WTC11 (cell line): ENCODE measurements around the gene TYRO3. TPM values are rescaled to one million over a fixed set of nuclear protein-coding genes. Genes with fewer than 3 reads are reported as not detected.

Experiments
- AR ChIP-seq: fragments of 250-450 bp; sonication (Bioruptor Pico); IDR thresholded peaks from 2 replicates; pipeline ENCODE4 v1.9.0; 2021; ENCODE audit warnings: mild to moderate bottlenecking
- E2F5 ChIP-seq: sonication (generic); formaldehyde crosslinking; IDR thresholded peaks from 2 replicates; pipeline ENCODE4 v1.8.1; 2022; ENCODE audit warnings: mild to moderate bottlenecking, moderate library complexity, missing genetic modification reagents
- GABPB1 ChIP-seq: sonication (generic); formaldehyde crosslinking; IDR thresholded peaks from 2 replicates; pipeline ENCODE4 v1.8.1; 2023; ENCODE audit warnings: mild to moderate bottlenecking, missing genetic modification reagents
- IRF2 ChIP-seq: sonication (generic); formaldehyde crosslinking; IDR thresholded peaks from 2 replicates; pipeline ENCODE4 v1.8.0; 2022; ENCODE audit warnings: low read depth, missing genetic modification reagents, borderline replicate concordance
- KAT7 ChIP-seq: sonication (generic); formaldehyde crosslinking; IDR thresholded peaks from 2 replicates; pipeline ENCODE4 v1.8.1; 2023; ENCODE audit warnings: missing genetic modification reagents, mild to moderate bottlenecking, borderline replicate concordance
- MAX ChIP-seq: sonication (generic); formaldehyde crosslinking; IDR thresholded peaks from 2 replicates; pipeline ENCODE4 v1.8.0; 2022; ENCODE audit warnings: mild to moderate bottlenecking, missing genetic modification reagents
- NFE2L1 ChIP-seq: sonication (generic); formaldehyde crosslinking; IDR thresholded peaks from 2 replicates; pipeline ENCODE4 v1.8.1; 2023; ENCODE audit warnings: missing genetic modification reagents
- NR2C2 ChIP-seq: sonication (generic); formaldehyde crosslinking; IDR thresholded peaks from 2 replicates; pipeline ENCODE4 v1.8.0; 2022; ENCODE audit warnings: mild to moderate bottlenecking, missing genetic modification reagents
- NR3C1 ChIP-seq: sonication (generic); formaldehyde crosslinking; conservative IDR thresholded peaks from 2 replicates; pipeline ENCODE4 v1.8.1; 2023; ENCODE audit warnings: low read depth, mild to moderate bottlenecking, missing genetic modification reagents
- OVOL2 ChIP-seq: fragments of 250-450 bp; sonication (Bioruptor Pico); IDR thresholded peaks from 2 replicates; pipeline ENCODE4 v1.9.0; 2021; ENCODE audit warnings: mild to moderate bottlenecking, borderline replicate concordance
- PRDM15 ChIP-seq: sonication (generic); formaldehyde crosslinking; IDR thresholded peaks from 2 replicates; pipeline ENCODE4 v1.8.0; 2022; ENCODE audit warnings: missing genetic modification reagents
- SMAD3 ChIP-seq: sonication (generic); formaldehyde crosslinking; IDR thresholded peaks from 2 replicates; pipeline ENCODE4 v1.8.0; 2022; ENCODE audit warnings: missing genetic modification reagents, mild to moderate bottlenecking, borderline replicate concordance
- USF2 ChIP-seq: sonication (generic); formaldehyde crosslinking; IDR thresholded peaks from 2 replicates; pipeline ENCODE4 v1.8.1; 2023; ENCODE audit warnings: mild to moderate bottlenecking, missing genetic modification reagents, moderate library complexity
- ZNF219 ChIP-seq: sonication (generic); formaldehyde crosslinking; IDR thresholded peaks from 2 replicates; pipeline ENCODE4 v1.8.0; 2023; ENCODE audit warnings: missing genetic modification reagents, mild to moderate bottlenecking, borderline replicate concordance
- ZNF232 ChIP-seq: sonication (generic); formaldehyde crosslinking; IDR thresholded peaks from 2 replicates; pipeline ENCODE4 v1.8.0; 2022; ENCODE audit warnings: mild to moderate bottlenecking, missing genetic modification reagents
- ZNF416 ChIP-seq: fragments of 250-450 bp; sonication (Bioruptor Pico); IDR thresholded peaks from 2 replicates; pipeline ENCODE4 v1.9.0; 2021; ENCODE audit warnings: mild to moderate bottlenecking, inconsistent platforms
- ZNF423 ChIP-seq: fragments of 250-450 bp; sonication (Bioruptor Pico); IDR thresholded peaks from 2 replicates; pipeline ENCODE4 v2.1.2; 2022; ENCODE audit warnings: mild to moderate bottlenecking, moderate library complexity
- total RNA-seq: library from RNA; stranded (reverse); gene quantifications from 3 replicates; pipeline ENCODE4 v1.2.3, GENCODE V29; 2021
- TF ChIP-seq, protein P1 (sequence below): sonication (generic); formaldehyde crosslinking; IDR thresholded peaks from 2 replicates; pipeline ENCODE4 v1.8.1; 2022; ENCODE audit warnings: low read depth, missing genetic modification reagents, borderline replicate concordance
- TF ChIP-seq, protein P2 (sequence below): fragments of 250-450 bp; sonication (Bioruptor Pico); IDR thresholded peaks from 2 replicates; pipeline ENCODE4 v1.9.0; 2021; ENCODE audit warnings: moderate library complexity, mild to moderate bottlenecking, inconsistent platforms, borderline replicate concordance
- TF ChIP-seq, protein P3 (sequence below): sonication (generic); formaldehyde crosslinking; IDR thresholded peaks from 2 replicates; pipeline ENCODE4 v1.8.1; 2023; ENCODE audit warnings: mild to moderate bottlenecking, moderate library complexity, missing genetic modification reagents
- TF ChIP-seq, protein P4 (sequence below): fragments of 200-600 bp; IDR thresholded peaks from 2 replicates; pipeline ENCODE4 v1.8.0; 2022; ENCODE audit warnings: antibody characterized with exemption

TYRO3 gene
- total RNA-seq, 1 experiment from 2014 or later = 87.9 TPM

DNA sequence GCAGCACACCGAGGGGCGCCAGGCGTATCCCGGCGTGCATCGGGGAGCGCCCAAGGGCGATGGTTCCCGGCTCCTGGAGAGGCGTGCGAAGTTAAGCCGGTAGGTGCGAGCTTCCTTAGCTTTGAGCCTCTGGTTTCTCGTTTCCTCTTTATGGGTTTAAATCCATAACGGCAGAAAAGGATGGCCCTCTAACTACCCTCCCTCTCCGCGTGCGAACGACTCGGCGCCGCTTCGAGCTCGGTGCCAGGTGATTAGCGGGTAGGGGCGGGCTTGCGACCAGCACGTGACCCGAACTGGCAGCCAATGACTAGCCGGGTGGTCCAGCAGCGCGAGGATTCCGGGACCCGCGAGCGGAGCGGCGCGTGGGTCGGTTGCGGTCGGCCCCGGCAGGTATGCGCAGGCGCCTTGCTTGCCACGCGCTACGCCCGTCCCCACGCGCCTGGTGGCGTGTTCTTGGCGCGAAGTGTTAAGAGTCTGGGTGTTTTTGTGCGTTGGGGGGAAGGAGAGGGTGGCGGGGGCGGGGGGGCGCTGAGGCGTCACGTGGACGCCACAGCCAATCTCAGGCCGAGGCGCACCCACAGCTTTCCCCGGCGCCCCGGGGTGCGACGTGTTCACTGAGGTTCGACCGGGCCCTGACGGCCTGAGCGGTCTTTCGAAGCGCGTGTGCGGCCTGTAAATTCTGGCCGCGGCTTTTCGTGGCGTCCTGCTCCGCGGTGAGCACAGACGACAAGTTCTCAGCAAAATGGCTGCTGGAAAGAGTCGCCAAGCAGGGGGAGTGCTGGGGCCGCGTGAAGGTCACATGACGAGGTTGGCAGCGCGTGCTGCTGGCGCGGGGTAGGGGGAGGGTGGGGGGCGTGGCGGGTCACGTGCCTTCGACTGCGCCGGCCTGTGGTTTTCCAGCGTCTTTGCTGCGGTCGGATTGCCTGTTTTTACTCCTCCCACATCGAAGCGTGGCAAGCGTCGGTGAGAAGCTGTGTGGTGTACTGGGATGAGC, 62.5 kb downstream of the TYRO3 start (continued):
- TF ChIP-seq, protein P1, sequence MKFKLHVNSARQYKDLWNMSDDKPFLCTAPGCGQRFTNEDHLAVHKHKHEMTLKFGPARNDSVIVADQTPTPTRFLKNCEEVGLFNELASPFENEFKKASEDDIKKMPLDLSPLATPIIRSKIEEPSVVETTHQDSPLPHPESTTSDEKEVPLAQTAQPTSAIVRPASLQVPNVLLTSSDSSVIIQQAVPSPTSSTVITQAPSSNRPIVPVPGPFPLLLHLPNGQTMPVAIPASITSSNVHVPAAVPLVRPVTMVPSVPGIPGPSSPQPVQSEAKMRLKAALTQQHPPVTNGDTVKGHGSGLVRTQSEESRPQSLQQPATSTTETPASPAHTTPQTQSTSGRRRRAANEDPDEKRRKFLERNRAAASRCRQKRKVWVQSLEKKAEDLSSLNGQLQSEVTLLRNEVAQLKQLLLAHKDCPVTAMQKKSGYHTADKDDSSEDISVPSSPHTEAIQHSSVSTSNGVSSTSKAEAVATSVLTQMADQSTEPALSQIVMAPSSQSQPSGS (CRISPR knock-in tag) = peak; percentile 95
- peak; percentile 65; the same call in 1 of the 2 replicates for TF ChIP-seq PRDM15 (CRISPR knock-in tag)
- peak; percentile 97 for TF ChIP-seq ZNF232
- TF ChIP-seq NR2C2 (CRISPR knock-in tag) = peak; percentile 88
- TF ChIP-seq, protein P2, sequence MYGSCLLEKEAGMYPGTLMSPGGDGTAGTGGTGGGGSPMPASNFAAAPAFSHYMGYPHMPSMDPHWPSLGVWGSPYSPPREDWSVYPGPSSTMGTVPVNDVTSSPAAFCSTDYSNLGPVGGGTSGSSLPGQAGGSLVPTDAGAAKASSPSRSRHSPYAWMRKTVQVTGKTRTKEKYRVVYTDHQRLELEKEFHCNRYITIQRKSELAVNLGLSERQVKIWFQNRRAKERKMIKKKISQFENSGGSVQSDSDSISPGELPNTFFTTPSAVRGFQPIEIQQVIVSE (CRISPR knock-in tag) = no peak
- TF ChIP-seq USF2 = peak; percentile 96
- peak; percentile 98 for TF ChIP-seq ZNF423 (CRISPR knock-in tag)
- TF ChIP-seq KAT7 (CRISPR knock-in tag) = peak; percentile 80; the same call in 1 of the 2 replicates
- peak; percentile 75; the same call in 1 of the 2 replicates for TF ChIP-seq IRF2 (CRISPR knock-in tag)
- TF ChIP-seq AR (CRISPR knock-in tag) = no peak
- TF ChIP-seq NR3C1 (CRISPR knock-in tag) = no peak; the same call in 1 of the 2 replicates
- no peak for TF ChIP-seq ZNF416 (CRISPR knock-in tag)
- TF ChIP-seq ZNF219 (CRISPR knock-in tag) = peak; percentile 93
- TF ChIP-seq OVOL2 (CRISPR knock-in tag) = no peak
- TF ChIP-seq NFE2L1 (CRISPR knock-in tag) = peak; percentile 97
- TF ChIP-seq, protein P3, sequence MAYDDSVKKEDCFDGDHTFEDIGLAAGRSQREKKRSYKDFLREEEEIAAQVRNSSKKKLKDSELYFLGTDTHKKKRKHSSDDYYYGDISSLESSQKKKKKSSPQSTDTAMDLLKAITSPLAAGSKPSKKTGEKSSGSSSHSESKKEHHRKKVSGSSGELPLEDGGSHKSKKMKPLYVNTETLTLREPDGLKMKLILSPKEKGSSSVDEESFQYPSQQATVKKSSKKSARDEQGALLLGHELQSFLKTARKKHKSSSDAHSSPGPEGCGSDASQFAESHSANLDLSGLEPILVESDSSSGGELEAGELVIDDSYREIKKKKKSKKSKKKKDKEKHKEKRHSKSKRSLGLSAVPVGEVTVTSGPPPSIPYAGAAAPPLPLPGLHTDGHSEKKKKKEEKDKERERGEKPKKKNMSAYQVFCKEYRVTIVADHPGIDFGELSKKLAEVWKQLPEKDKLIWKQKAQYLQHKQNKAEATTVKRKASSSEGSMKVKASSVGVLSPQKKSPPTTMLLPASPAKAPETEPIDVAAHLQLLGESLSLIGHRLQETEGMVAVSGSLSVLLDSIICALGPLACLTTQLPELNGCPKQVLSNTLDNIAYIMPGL (CRISPR knock-in tag) = peak; percentile 79
- peak; percentile 99 for TF ChIP-seq SMAD3 (CRISPR knock-in tag)
- TF ChIP-seq, protein P4, sequence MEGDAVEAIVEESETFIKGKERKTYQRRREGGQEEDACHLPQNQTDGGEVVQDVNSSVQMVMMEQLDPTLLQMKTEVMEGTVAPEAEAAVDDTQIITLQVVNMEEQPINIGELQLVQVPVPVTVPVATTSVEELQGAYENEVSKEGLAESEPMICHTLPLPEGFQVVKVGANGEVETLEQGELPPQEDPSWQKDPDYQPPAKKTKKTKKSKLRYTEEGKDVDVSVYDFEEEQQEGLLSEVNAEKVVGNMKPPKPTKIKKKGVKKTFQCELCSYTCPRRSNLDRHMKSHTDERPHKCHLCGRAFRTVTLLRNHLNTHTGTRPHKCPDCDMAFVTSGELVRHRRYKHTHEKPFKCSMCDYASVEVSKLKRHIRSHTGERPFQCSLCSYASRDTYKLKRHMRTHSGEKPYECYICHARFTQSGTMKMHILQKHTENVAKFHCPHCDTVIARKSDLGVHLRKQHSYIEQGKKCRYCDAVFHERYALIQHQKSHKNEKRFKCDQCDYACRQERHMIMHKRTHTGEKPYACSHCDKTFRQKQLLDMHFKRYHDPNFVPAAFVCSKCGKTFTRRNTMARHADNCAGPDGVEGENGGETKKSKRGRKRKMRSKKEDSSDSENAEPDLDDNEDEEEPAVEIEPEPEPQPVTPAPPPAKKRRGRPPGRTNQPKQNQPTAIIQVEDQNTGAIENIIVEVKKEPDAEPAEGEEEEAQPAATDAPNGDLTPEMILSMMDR = no peak
- peak; percentile 99 for TF ChIP-seq MAX (CRISPR knock-in tag)
- peak; percentile 93 for TF ChIP-seq E2F5
- TF ChIP-seq GABPB1 (CRISPR knock-in tag) = peak; percentile 77
